Neutrophil (primary cell): Measurements from ENCODE around the gene REX1BD.
"Not testable (repeated sequence)": the region's sequence is repeated elsewhere in the genome, so short reads cannot be mapped to it uniquely, and the experiment has no call there.

Experiments
- H3K27ac ChIP-seq: fragments of 200-600 bp; sonication (generic); 2 replicates; pipeline ENCODE4 v1.5.1; 2016; ENCODE audit warnings: mild to moderate bottlenecking, moderate library complexity
- H3K27me3 ChIP-seq: fragments of 200-600 bp; sonication (generic); 2 replicates; pipeline ENCODE4 v1.6.0; 2016; ENCODE audit warnings: mild to moderate bottlenecking
- H3K36me3 ChIP-seq: fragments of 200-600 bp; sonication (generic); 2 replicates; pipeline ENCODE4 v1.5.1; 2017
- H3K4me1 ChIP-seq, 2 experiments: fragments of 200-600 bp in 1 of 2; sonication (generic) in 1 of 2; 1 replicate in 1 of 2; 2 replicates in 1 of 2; pipeline versions ENCODE4 v1.5.1 to v1.6.1; 2013 to 2016; ENCODE audit warnings: low read depth in 1 of 2, low read length in 1 of 2, mild to moderate bottlenecking in 1 of 2, moderate library complexity in 1 of 2; ENCODE audit not compliant: control insufficient read depth in 1 of 2, insufficient read depth in 1 of 2
- H3K4me3 ChIP-seq, 2 experiments: fragments of 200-600 bp in 1 of 2; sonication (generic) in 1 of 2; 1 replicate in 1 of 2; 2 replicates in 1 of 2; pipeline ENCODE4 v1.5.1; 2013 to 2016; ENCODE audit warnings: low read depth in 1 of 2, low read length in 1 of 2, mild to moderate bottlenecking in 1 of 2, moderate library complexity in 1 of 2
- H3K9me3 ChIP-seq: fragments of 200-600 bp; sonication (generic); 2 replicates; pipeline ENCODE4 v1.5.1; 2016
- CTCF ChIP-seq: fragments of 200-600 bp; sonication (generic); IDR thresholded peaks from 2 replicates; pipeline ENCODE4 v1.5.1; 2016; ENCODE audit warnings: antibody characterized with exemption

REX1BD gene

GRCh38 chr19:18595475-18595874 lies 6.9 kb downstream of the REX1BD start:
- H3K27me3 ChIP-seq: peaks cover 77% of the 10 kb centered on the region
- TF ChIP-seq CTCF: no peak
- no peaks in the 10 kb centered on the region for H3K36me3 ChIP-seq
- H3K4me3 ChIP-seq: no peak overlapping the region
- peaks cover 15 to 22% of the 10 kb centered on the region in 2 experiments for H3K4me1 ChIP-seq
- H3K27ac ChIP-seq: no peak overlapping the region
- no peaks in the 10 kb centered on the region for H3K9me3 ChIP-seq

- no peak overlapping the region for H3K4me3 ChIP-seq
- H3K27me3 ChIP-seq: peaks cover 89% of the 10 kb centered on the region
- no peak overlapping the region for H3K27ac ChIP-seq
- H3K4me1 ChIP-seq: peaks cover 13 to 22% of the 10 kb centered on the region in 2 experiments
- H3K36me3 ChIP-seq: no peaks in the 10 kb centered on the region
- H3K9me3 ChIP-seq: no peaks in the 10 kb centered on the region
- no peak for TF ChIP-seq CTCF
Observed at GRCh38 chr19:18596752-18597157, 8.2 kb downstream of the REX1BD start.

- Histone ChIP-seq H3K9me3 (no peaks in the 10 kb centered on the region), H3K27me3 (peaks cover 98% of the 10 kb centered on the region), H3K4me1 (peaks cover 13 to 22% of the 10 kb centered on the region in 2 experiments), H3K4me3 (no peak overlapping the region), H3K36me3 (no peaks in the 10 kb centered on the region), H3K27ac (no peak overlapping the region)
- TF ChIP-seq CTCF: no peak
Observed at GRCh38 chr19:18597809-18598660, 9.4 kb downstream of the REX1BD start.

- Histone ChIP-seq H3K27me3 (peaks cover 98% of the 10 kb centered on the region), H3K4me3 (no peak overlapping the region), H3K27ac (no peak overlapping the region), H3K4me1 (peaks cover 10 to 14% of the 10 kb centered on the region in 2 experiments), H3K36me3 (no peaks in the 10 kb centered on the region), H3K9me3 (no peaks in the 10 kb centered on the region)
- TF ChIP-seq CTCF: no peak
Observed at GRCh38 chr19:18599485-18599884, 10.9 kb downstream of the REX1BD start.

GRCh38 chr19:18600692-18601397 lies 12.2 kb downstream of the REX1BD start:
- not testable (repeated sequence) for H3K9me3 ChIP-seq, H3K36me3 ChIP-seq, H3K4me3 ChIP-seq, H3K27ac ChIP-seq, H3K4me1 ChIP-seq
- peaks cover 98% of the 10 kb centered on the region for H3K27me3 ChIP-seq

GRCh38 chr19:18601875-18602274 lies 13.3 kb downstream of the REX1BD start:
- H3K9me3 ChIP-seq: no peaks in the 10 kb centered on the region
- H3K27ac ChIP-seq: no peak overlapping the region
- no peaks in the 10 kb centered on the region for H3K36me3 ChIP-seq
- H3K27me3 ChIP-seq: peaks cover 96% of the 10 kb centered on the region
- H3K4me1 ChIP-seq: peaks cover 2 to 3% of the 10 kb centered on the region in 2 experiments
- H3K4me3 ChIP-seq: no peak overlapping the region
- no peak for TF ChIP-seq CTCF
